SK-N-MC (cell line): ENCODE measurements around the gene SEMA4B.

Experiments
- EZH2 ChIP-seq: fragments of 200-600 bp; sonication (generic); IDR thresholded peaks from one replicate; pipeline ENCODE4 v1.6.1; 2017; ENCODE audit warnings: antibody characterized with exemption
- FOXP2 ChIP-seq: optimal IDR thresholded peaks from 2 replicates; pipeline ENCODE3; 2011; ENCODE audit warnings: mild to moderate bottlenecking, moderate library complexity; ENCODE audit not compliant: insufficient read depth; ENCODE audit errors: extremely low read length, control extremely low read depth
- POLR2AphosphoS5 ChIP-seq: IDR thresholded peaks from 2 replicates; pipeline ENCODE4 v1.6.1; 2012; ENCODE audit warnings: mild to moderate bottlenecking, low read depth, low read length, borderline replicate concordance

DNA sequence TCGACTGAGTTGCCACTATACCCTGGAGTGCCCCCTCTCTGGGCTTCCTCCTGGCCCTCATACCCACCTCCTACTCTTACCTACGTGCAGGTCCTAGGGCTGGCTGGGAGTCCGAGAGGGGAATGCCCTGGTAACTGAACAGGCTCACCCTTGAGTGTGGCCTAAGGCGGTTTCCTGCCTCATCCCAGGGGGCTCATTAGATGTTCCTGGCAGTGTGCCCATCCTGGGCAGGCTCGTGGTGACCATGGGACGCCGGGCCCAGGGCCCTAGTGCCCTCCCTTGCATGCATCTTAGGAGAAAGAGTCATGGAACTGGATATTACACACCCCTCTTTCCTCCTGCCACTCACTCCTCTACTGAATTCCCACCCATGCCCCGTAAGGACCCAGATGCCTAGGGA lies 2.8 kb downstream of the SEMA4B start:
- no peak for TF ChIP-seq EZH2
- no peak for TF ChIP-seq POLR2AphosphoS5
- no peak for TF ChIP-seq FOXP2
